ENCODE data around the gene GPR22.

GRCh38 chr7:107501593-107501992 is 31.7 kb downstream of the GPR22 start:
- TF ChIP-seq POLR2A (IDR thresholded peaks at IDR 0.05; ENCODE audit: low read depth, low read length) (no peak), CTCF (conservative IDR thresholded peaks at IDR 0.05; ENCODE audit: low read depth, low read length) (peak; percentile 46), CEBPB (IDR thresholded peaks at IDR 0.05; ENCODE audit: low read depth, low read length) (no peak), SMC3 (IDR thresholded peaks at IDR 0.05; ENCODE audit: low read depth, low read length) (peak; percentile 41; the same call in 1 of the 2 replicates), FOS (IDR thresholded peaks at IDR 0.05; ENCODE audit: low read depth, low read length) (no peak), MAFK (IDR thresholded peaks at IDR 0.05; ENCODE audit: low read depth, low read length) (no peak)

Measured in IMR-90 (cell line).